ENCODE measurements around the gene ZNF202.

GRCh38 chr11:123742724-123743120 lies 1.3 kb upstream of the ZNF202 start:
- TF ChIP-seq CTCF (IDR thresholded peaks at IDR 0.05): no peak
- no peak for TF ChIP-seq EZH2 (IDR thresholded peaks at IDR 0.05; ENCODE audit: borderline replicate concordance, insufficient read depth, low read depth, low read length, poor library complexity, severe bottlenecking)

Data from B cell (primary cell).